ENCODE data around the gene EBNA1BP2. TPM values are rescaled to one million over a fixed set of nuclear protein-coding genes. Genes with fewer than 3 reads are reported as not detected.
"Not testable (repeated sequence)": the region's sequence is repeated elsewhere in the genome, so short reads cannot be mapped to it uniquely, and the experiment has no call there.

The EBNA1BP2 gene
- total RNA-seq, 1 donor from 2014 or later: 56.0 TPM

DNA sequence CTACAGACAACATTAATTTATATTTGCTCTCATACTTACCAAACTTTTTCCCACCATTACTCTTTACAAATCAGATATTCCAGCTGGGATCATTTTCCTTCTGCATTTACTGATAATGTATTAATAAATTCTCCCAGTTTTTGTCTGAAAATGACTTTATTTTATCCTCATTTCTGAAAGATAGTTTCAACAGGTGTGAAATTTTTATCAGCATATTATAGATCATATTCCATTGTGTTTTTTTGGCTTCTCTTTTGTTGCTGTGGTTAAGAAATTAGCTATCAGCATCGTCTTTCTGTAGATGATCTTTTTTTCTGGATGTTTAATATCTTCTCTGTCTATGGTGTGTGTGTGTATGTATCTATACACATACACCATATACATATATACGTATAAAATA is 2.8 kb upstream of the EBNA1BP2 start:
- intact Hi-C loops (cut with micrococcal nuclease): loop anchor here (10.0 kb wide), 2 partner anchors 250 to 720 kb away; partner anchors contain the start of genes PPCS and ZMYND12

DNA sequence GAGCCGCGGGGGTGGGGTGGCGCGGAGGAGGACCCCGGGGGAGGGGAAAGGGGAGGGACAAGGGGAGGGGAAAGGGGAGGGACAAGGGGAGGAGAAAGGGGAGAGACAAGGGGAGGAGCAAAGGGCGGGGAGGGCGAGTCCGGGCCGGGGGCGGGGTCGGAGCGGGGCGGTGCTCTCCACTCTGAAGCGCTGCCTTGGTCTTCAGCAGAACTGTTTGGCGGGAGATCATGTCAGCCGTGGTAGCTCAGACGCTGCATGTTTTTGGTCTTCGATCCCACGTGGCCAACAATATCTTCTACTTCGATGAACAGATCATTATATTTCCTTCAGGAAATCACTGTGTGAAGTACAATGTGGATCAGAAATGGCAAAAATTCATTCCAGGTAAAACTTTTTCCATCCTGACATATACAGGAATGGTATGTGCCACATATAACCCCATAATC is 460 bp upstream of the EBNA1BP2 start:
- intact Hi-C loops (cut with micrococcal nuclease): loop anchor here (1.0 to 10.0 kb wide), 7 partner anchors 196 to 718 kb away; partner anchors contain the start of genes C1orf50, ELOVL1, P3H1 and PPCS

DNA sequence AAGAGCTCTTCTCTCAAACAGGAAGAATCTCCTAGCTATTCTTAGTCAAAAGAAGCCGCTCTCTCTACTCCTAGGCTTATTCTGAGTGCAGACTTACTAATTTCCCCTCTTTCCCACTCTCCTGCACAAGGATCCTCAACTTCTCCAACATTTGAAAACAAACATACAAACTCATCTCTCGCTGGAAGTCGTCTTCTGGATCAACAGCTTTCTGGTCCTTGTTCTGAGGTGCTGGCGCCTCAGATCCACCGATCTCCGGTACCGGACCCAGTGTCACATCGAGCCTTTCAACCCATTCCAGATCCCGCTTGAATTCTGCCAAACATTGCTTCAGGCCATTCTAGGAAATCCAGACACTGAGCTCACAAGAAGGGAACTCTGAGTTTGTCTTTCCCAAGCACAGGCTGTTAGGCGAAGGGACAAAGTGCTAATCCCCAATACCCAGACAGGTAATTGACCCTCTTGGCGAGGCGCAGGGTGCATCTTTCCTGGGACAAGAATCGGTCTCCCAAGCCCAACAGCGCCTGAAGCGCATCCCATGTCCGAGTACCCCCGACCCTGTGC is 696 bp downstream of the EBNA1BP2 start:
- intact Hi-C loops (cut with micrococcal nuclease): loop anchor here (10.0 kb wide), 2 partner anchors 247 to 717 kb away; partner anchors contain the start of genes PPCS and ZMYND12

DNA sequence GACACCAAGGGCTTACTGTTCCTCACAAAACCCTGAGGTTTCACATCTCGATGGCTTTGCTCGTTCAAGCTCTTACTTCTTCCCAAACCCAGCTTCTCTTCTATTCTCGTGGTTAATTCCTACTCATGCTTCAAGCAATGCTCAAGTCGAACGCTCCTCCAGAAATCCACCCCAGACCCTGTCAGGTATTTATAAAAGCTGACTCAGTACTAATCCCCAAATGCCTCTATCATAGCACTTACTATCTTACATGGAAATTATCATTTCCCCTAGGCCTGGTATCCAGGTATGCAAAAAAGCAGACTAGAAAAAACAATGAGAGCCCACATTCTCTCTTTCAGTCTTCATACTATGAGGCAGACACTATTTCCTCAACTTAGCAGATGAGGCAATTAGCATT is 6.3 kb downstream of the EBNA1BP2 start:
- intact Hi-C loops (cut with micrococcal nuclease): no loop called here

DNA sequence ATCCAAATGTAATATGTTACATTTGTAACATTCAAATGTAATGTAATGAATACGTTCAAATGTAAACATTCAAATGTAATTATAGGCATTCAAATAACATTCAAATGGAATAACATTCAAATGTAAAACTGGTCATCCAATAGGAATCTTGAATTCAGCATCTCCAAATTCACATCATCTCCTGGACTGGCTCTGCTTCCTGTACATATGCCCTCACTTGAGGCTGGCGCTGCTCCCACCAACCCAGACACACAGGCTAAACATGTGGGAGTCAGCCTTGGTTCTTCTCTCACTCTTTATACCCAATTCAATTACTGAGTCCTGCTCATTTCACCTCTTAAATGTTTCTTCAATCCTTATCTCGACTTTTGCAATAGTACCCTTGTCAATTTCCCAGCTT is 6.9 kb downstream of the EBNA1BP2 start:
- intact Hi-C loops (cut with micrococcal nuclease): no loop called here

DNA sequence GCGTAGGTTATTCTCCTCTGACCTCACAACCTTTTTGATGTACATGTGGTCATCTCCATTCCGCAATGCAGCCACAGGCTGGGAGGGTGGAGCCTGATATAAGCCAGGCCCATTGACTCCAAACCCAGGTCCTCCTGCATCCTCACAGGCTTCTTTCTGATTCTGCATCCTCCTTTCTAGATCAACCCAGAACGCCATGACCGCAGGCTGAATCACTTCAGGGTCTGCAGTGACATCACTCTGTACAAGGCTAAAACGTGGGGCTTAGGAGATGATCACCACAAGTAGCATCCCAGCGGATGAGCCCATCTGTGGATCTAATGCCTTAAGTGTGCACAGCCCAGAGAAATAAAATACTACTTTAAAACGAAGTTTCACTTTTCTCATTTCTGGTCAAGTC is 16.1 kb downstream of the EBNA1BP2 start:
- intact Hi-C loops (cut with micrococcal nuclease): no loop called here

DNA sequence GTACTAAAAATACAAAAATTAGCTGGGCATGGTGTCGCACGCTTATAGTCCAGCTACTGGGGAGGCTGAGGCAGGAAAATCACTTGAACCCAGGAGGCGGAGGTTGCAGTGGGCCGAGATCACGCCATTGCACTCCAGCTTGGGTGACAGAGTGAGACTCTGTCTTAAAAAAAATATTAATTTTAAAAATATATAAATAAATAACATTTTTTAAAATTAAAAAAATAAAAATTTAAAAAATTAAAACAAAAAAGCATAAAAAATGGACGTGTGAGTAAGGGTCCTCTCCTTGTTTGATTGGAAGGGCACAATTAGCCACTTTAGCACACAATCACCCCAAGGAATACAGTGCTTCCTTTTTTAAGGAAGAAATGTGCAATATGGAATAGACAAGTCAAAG is 18.6 kb downstream of the EBNA1BP2 start:
- intact Hi-C loops (cut with micrococcal nuclease): no loop called here

DNA sequence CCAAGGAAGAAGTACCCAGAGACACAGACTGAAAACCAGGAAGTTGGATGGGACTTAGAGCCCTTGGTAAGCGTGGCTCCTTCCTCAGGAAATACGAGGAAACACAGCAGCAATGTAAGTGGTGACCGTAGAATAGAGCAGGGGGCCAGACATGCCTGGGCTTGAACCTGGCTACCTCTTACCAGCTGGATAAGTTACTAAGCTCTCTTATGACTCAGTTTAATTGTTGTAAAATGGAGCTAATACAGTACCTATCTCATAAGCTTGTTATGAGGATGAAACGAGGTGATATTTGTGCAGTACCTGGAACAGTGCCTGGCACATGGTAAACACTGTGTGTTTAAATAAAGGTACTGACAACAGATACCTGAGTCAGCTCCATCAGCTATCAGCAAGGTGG is 19.2 kb downstream of the EBNA1BP2 start:
- intact Hi-C loops (cut with micrococcal nuclease): no loop called here

DNA sequence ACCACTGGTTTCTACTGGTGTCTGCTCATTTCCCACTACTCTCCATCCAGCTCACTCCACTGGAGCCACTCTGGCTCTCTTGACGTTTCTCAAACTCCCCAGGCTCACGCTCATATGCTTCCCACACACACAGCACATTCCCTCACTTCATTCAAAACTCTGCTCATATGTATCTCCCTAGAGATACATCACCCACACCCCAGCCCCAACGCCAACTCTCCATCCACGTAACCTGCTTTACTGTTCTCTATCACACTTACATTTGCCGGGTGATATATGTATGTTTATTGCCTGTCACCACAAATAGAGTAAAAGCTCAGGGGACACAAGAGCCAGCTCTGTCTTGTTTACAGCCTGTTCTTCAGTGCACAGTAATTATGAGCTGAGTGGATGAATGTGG is 22.2 kb downstream of the EBNA1BP2 start:
- intact Hi-C loops (cut with micrococcal nuclease): no loop called here

DNA sequence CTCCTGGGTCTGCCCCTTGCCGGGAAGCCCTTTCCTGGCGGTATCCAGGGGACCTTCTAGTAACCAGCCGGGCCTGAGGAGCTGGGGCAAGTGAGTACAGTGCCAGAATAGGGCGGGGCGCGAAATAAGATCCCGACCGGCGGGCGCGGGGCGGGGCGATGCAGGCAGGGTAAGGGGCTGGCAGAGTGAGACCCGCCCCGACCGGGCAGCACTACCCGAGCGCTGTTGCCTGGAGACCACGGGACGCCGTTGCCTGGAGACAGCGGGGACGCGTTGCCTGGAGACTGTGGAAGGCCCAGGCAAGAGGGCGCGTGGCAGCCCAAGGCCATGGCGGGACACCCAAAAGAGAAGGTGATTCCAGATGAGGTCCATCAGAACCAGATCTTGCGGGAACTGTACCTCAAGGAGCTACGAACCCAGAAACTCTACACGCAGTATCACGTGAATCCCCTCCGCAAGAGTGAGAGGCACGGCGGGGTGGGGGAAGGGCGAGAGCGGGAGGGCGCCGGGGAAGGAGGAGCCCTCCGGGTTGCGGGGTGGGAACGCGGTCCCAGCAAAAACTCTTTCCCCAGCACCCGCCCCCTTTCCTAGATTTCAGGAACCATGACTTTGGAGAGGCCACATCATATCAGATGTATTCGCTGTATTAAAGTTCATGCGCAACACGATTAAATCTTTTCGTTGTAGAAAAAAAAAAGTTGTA is 24.3 kb downstream of the EBNA1BP2 start:
- intact Hi-C loops (cut with micrococcal nuclease): no loop called here

DNA sequence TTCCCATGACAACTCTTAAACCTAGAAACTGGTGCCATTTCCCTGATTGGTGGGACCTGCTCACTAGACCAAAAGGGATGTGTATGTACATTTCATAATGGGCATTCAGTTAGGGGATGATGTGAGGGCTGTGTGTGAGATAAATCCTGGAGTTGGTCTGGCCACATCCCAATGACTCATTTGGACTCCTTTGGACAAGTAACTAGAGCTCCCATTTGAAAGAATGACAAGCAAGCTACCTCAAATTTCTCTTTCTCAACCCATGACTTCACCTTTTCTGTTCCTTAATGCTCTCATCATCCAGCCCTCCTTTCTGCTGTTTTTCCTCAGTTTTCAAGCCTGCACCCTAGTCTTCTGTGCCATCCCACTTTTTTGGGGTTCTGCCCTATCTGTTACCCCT is 27.9 kb downstream of the EBNA1BP2 start:
- intact Hi-C loops (cut with micrococcal nuclease): no loop called here

DNA sequence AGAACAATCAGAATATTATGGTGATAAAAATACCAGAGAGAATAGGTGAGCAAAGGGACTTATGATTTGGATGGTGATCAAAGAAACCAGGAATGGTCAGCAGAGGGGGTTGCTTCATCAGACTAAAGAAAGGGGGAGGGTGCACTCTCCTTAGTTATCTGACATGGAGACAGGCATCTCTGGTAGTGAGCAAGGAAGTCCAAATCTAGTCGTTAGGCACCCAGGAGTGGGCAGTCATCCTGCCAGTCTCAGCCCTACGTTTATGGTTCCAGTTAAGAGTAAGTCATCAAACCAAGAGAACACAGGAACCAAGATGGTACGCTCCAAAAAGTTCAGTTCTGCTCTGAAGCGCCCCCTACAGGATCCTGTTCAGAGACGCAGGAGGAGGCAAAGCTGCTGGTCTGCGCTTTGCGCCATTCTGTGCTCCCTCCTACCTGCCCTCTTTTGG is 28.6 kb downstream of the EBNA1BP2 start:
- intact Hi-C loops (cut with micrococcal nuclease): no loop called here

DNA sequence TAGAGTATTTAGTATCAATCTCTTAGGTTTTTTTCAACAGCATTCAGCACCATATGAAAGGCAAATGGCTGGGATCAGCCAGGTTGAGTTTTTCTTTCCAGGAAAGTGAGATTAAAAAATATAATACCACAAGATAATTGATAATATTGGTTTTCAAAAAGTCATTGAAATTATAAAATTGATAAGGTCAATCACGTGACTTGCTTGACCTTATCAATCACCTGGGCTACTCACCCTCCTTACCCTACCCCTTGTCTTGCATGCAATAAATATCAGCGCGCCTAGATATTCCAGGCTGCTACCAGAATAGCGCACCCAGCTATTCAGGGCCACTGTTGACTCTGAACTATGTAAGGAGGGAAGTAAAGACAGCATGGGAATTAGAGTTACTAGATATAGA is 31.5 kb downstream of the EBNA1BP2 start:
- intact Hi-C loops (cut with micrococcal nuclease): no loop called here

DNA sequence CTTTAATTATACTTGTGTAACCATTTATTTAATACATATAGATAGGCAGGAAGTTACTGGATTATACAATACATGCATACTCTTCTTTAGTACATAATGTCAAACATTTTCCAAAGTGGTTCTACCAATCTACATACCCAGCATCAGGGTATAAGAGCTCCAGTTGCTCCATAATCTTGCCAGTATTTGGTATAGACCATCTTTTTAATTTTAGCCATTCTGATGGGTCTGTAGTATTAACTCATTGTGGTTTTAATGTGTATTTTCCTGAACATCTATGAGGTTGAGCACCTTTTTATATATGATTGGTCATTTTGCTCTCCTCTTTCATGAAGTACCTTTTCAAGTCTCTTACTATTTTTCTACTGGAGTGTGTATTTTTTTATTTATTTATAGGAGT is 32.1 kb downstream of the EBNA1BP2 start:
- intact Hi-C loops (cut with micrococcal nuclease): no loop called here

DNA sequence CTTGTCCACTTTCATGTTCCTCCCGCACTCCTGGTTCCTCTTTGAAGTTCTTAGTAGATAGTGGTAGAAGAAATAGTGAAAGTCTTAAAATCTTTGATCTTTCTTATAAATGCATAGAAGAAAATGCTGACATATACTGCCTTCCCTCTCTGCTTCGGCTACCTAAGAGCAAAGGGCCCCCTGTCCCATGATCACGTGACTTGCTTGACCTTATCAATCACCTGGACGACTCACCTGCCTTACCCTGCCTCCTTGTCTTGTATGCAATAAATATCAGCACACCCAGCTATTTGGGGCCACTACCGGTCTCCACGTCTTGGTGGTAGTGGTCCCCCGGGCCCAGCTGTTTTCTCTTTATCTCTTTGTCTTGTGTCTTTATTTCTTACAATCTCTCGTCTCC is 32.8 kb downstream of the EBNA1BP2 start:
- intact Hi-C loops (cut with micrococcal nuclease): not testable (repeated sequence)

DNA sequence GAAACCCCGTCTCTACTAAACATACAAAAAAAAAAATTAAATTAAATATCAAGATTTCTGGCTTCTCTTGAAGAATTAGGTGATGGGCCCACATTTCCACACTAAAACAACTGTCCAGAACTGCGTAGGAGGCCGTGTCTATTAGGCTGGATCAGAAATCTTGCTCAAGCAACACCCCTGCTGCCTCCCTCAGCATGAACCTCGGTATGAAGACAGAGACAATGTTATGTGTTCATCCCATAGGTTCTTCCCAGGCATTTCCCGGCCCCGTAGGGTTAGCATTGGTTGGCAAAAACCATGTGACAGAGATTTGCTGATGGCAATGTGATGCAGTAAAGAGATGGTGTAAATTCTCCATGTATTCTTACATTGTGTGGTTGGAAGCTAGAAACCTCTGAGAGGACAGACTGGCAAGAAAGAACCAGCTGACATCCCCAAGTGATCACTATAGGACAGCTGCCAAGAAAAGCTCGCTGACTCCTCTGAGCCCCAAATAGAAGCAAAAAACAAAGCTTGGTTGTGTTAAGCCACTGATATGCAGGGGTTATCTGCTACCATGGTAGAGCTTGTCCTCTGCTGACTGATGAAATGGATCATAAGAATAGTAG is 34.5 kb downstream of the EBNA1BP2 start:
- intact Hi-C loops (cut with micrococcal nuclease): no loop called here

DNA sequence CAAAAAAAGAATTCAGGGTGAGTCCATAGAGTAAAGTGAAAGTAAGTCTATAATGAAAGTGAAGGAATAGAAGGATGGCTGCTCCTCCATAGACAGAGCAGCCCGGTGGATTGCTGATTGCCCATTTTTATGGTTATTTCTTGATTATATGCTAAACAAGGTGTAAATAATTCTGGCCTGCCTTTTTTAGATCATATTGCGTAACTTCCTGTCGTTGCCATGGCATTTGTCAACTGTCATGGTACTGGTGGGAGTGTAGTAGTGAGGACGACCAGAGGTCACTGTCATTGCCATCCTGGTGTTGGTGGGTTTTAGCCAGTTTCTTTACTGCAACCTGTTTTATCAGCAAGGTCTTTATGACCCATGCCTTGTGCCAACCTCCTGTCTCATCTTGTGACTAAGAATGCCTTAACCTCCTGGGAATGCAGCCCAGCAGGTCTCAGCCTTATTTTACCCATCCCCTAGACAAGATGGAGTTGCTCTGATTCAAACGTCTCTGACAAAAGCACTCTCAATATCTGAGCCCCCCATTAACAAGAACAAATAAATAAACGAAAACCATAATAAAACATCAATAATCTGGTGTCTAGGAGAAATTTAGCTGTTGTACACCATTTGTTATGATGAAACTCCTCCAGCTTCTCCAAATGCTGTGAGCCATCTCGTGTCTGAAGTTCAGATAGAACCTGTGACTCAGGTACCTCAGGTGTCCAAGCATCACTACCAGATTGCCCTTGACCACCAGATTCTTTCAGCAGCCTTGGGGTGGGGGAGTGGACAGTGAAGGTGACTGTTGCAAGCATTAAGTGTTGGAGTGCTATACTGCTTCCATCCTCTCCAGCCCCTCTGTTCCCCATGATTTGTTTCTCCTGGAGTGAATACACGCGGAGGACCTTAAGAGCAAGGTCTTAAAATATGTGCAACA is 36.0 kb downstream of the EBNA1BP2 start:
- intact Hi-C loops (cut with micrococcal nuclease): no loop called here

DNA sequence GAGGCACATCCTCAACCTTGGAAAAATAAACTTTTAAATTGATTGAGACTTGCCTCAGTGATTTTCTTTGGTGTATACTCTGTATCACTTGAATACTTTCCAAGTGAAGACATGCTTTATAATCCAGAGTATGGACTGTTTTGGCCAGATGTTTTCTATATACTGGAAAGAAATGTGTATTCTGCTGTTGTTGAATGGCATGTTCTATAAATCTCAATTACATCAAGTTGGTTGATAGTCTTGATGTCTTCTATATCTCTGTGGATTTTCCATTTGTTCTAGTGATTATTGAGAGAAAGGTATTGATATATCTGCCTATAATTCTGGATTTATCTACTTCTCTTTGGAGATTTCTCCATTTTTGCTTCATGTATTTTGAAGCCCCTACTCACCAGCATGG is 37.5 kb downstream of the EBNA1BP2 start:
- intact Hi-C loops (cut with micrococcal nuclease): no loop called here

DNA sequence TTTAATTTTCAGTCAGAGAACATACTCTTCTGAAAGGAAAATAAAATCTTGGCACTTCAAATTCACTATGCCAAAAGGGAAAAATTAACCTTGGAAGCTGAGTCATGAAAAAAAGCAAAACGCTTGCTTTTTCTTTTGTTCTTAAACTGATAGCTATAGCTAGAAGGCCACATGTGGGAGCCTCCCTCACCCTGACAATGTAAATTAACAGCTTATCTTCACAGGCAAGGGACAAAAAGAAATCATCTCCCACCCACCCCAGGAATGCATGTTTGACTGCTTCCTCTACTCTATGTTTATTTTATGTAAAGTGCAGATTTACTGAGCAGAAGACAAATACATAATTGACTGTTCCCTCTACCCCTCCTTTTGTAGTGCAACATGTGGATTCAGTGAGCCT is 38.0 kb downstream of the EBNA1BP2 start:
- intact Hi-C loops (cut with micrococcal nuclease): no loop called here

DNA sequence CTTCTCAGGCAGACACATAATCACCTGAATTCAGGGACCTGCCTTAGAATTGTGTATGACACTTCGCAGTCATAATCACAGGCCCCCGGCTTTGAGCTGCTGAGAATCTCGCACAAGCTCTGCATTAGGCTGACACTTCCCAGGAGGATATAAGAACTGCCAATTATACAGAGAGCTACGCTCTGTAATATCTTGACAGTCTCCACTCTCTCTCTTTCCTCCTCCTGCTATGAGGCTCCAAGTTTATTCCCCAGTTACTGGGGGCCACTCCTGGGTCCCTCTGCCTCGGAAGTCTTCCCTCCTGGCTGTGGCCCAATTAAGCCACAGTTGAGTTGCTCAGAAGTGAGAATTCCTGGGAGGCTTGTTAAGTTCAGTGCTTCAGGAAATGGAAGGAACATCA is 42.7 kb downstream of the EBNA1BP2 start:
- intact Hi-C loops (cut with micrococcal nuclease): no loop called here

DNA sequence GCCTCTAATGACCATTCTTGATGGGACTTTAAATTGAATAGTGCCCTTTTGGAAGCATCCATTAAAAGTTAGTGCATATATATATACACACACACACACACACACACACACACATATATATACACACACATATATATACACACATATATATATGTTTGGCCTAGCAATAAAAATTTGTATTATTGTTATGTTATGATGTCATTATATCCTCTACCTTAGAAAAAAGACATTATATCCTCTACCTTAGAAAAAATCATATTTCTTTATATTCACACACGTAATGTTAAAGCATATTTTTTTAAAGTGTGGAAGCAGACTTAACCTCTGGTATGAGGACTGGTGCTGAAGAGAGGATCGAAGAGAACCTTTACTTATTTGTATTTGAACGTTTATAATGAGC is 43.3 kb downstream of the EBNA1BP2 start:
- intact Hi-C loops (cut with micrococcal nuclease): no loop called here
